Karpas-422 (cell line): ENCODE data around the gene CTBP2. TPM values are rescaled to one million over a fixed set of nuclear protein-coding genes. Genes with fewer than 3 reads are reported as not detected.

Source experiments
- DNase-seq: peaks from one replicate; pipeline ENCODE4 v3.0.0-alpha.2; 2015
- H2AFZ ChIP-seq: fragments of 200-600 bp; sonication (generic); 2 replicates; pipeline ENCODE4 v1.6.1; 2014; ENCODE audit warnings: antibody characterized with exemption, low read length, mixed read lengths
- H3K27ac ChIP-seq: fragments of 200-600 bp; sonication (generic); 2 replicates; pipeline ENCODE4 v1.5.1; 2014; ENCODE audit warnings: mild to moderate bottlenecking, low read length, moderate library complexity
- H3K27me3 ChIP-seq: fragments of 200-600 bp; sonication (generic); 2 replicates; pipeline ENCODE4 v1.6.1; 2014; ENCODE audit warnings: low read length, mixed read lengths
- H3K36me3 ChIP-seq: fragments of 200-600 bp; sonication (generic); 2 replicates; pipeline ENCODE4 v1.6.1; 2014; ENCODE audit warnings: low read length, mixed read lengths; ENCODE audit not compliant: insufficient read depth
- H3K4me1 ChIP-seq: fragments of 200-600 bp; sonication (generic); 2 replicates; pipeline ENCODE4 v1.6.1; 2014; ENCODE audit warnings: mild to moderate bottlenecking, low read length, mixed read lengths
- H3K4me2 ChIP-seq: fragments of 200-600 bp; sonication (generic); 2 replicates; pipeline ENCODE4 v1.6.1; 2014; ENCODE audit warnings: low read length, low read depth, mild to moderate bottlenecking; ENCODE audit not compliant: poor library complexity, severe bottlenecking
- H3K4me3 ChIP-seq: fragments of 200-600 bp; sonication (generic); 2 replicates; pipeline ENCODE4 v1.5.1; 2014; ENCODE audit warnings: mild to moderate bottlenecking, antibody characterized with exemption, low read length, mixed read lengths
- H3K79me2 ChIP-seq: fragments of 200-600 bp; sonication (generic); 2 replicates; pipeline ENCODE4 v1.6.1; 2014; ENCODE audit warnings: mild to moderate bottlenecking, low read length, mixed read lengths
- H3K9ac ChIP-seq: fragments of 200-600 bp; sonication (generic); 2 replicates; pipeline ENCODE4 v1.6.0; 2014; ENCODE audit warnings: low read length
- H3K9me2 ChIP-seq: fragments of 200-600 bp; sonication (generic), shearing (Covaris generic); replicated peaks from 2 replicates; pipeline ENCODE4 v1.6.0; 2014; ENCODE audit warnings: mild to moderate bottlenecking, low read length, moderate library complexity; ENCODE audit not compliant: insufficient read depth
- H3K9me3 ChIP-seq: fragments of 300-700, 200-600 bp; sonication (generic); 2 replicates; pipeline ENCODE4 v1.6.1; 2014; ENCODE audit warnings: low read length, mixed read lengths
- H4K20me1 ChIP-seq: fragments of 200-600 bp; sonication (generic); 2 replicates; pipeline ENCODE4 v1.6.1; 2014; ENCODE audit warnings: mild to moderate bottlenecking, antibody characterized with exemption, low read length, low read depth; ENCODE audit not compliant: insufficient read depth
- total RNA-seq: library from RNA; depleted of rRNA; stranded (reverse); fragments of >200 nt; shearing (Covaris generic); gene quantifications from 2 replicates; pipeline ENCODE4 v1.2.3, GENCODE V29; 2014; ENCODE audit warnings: low replicate concordance

Gene CTBP2
- total RNA-seq, 1 experiment from 2014 or later = 0.15 TPM

- no peaks in the 10 kb centered on the region for H3K36me3 ChIP-seq
- no peak overlapping the region for H2AFZ ChIP-seq
- H3K79me2 ChIP-seq = no peaks in the 10 kb centered on the region
- no peak for DNase-seq
- no peaks in the 10 kb centered on the region for H3K9me2 ChIP-seq
- H3K4me2 ChIP-seq = no peak overlapping the region
- H3K27ac ChIP-seq = no peak overlapping the region
- H3K4me1 ChIP-seq = no peaks in the 10 kb centered on the region
- no peak overlapping the region for H3K9ac ChIP-seq
- H3K27me3 ChIP-seq = no peaks in the 10 kb centered on the region
- H4K20me1 ChIP-seq = no peaks in the 10 kb centered on the region
- H3K9me3 ChIP-seq = no peaks in the 10 kb centered on the region
- H3K4me3 ChIP-seq = no peak overlapping the region
Measured at GRCh38 chr10:125125951-125126735, 34.2 kb downstream of the CTBP2 start.

GRCh38 chr10:125124907-125125306 lies 35.5 kb downstream of the CTBP2 start:
- H3K27me3 ChIP-seq = no peaks in the 10 kb centered on the region
- no peak overlapping the region for H2AFZ ChIP-seq
- H4K20me1 ChIP-seq = no peaks in the 10 kb centered on the region
- no peak overlapping the region for H3K27ac ChIP-seq
- no peaks in the 10 kb centered on the region for H3K9me3 ChIP-seq
- H3K9ac ChIP-seq = no peak overlapping the region
- DNase-seq = no peak
- no peaks in the 10 kb centered on the region for H3K36me3 ChIP-seq
- no peak overlapping the region for H3K4me2 ChIP-seq
- H3K79me2 ChIP-seq = no peaks in the 10 kb centered on the region
- H3K9me2 ChIP-seq = no peaks in the 10 kb centered on the region
- H3K4me3 ChIP-seq = no peak overlapping the region
- H3K4me1 ChIP-seq = no peaks in the 10 kb centered on the region

- no peaks in the 10 kb centered on the region for H3K36me3 ChIP-seq
- no peaks in the 10 kb centered on the region for H3K9me2 ChIP-seq
- H3K27me3 ChIP-seq = no peaks in the 10 kb centered on the region
- no peak overlapping the region for H3K4me2 ChIP-seq
- no peak overlapping the region for H3K4me3 ChIP-seq
- H3K4me1 ChIP-seq = no peaks in the 10 kb centered on the region
- H3K9me3 ChIP-seq = no peaks in the 10 kb centered on the region
- no peak overlapping the region for H3K27ac ChIP-seq
- no peak overlapping the region for H3K9ac ChIP-seq
- no peak overlapping the region for H2AFZ ChIP-seq
- no peaks in the 10 kb centered on the region for H3K79me2 ChIP-seq
- no peaks in the 10 kb centered on the region for H4K20me1 ChIP-seq
- DNase-seq = no peak
Measured at GRCh38 chr10:125124115-125124487, 36.3 kb downstream of the CTBP2 start.

GRCh38 chr10:125123476-125124114 lies 36.8 kb downstream of the CTBP2 start:
- no peaks in the 10 kb centered on the region for H3K27me3 ChIP-seq
- DNase-seq = no peak
- H3K4me1 ChIP-seq = no peaks in the 10 kb centered on the region
- no peaks in the 10 kb centered on the region for H4K20me1 ChIP-seq
- no peak overlapping the region for H3K4me2 ChIP-seq
- no peak overlapping the region for H2AFZ ChIP-seq
- H3K79me2 ChIP-seq = no peaks in the 10 kb centered on the region
- no peaks in the 10 kb centered on the region for H3K9me2 ChIP-seq
- H3K36me3 ChIP-seq = no peaks in the 10 kb centered on the region
- H3K9ac ChIP-seq = no peak overlapping the region
- no peak overlapping the region for H3K27ac ChIP-seq
- no peaks in the 10 kb centered on the region for H3K9me3 ChIP-seq
- H3K4me3 ChIP-seq = no peak overlapping the region

- H3K9me2 ChIP-seq = no peaks in the 10 kb centered on the region
- H3K9me3 ChIP-seq = no peaks in the 10 kb centered on the region
- H3K79me2 ChIP-seq = no peaks in the 10 kb centered on the region
- H2AFZ ChIP-seq = no peak overlapping the region
- H4K20me1 ChIP-seq = no peaks in the 10 kb centered on the region
- no peak for DNase-seq
- H3K4me1 ChIP-seq = no peaks in the 10 kb centered on the region
- H3K27ac ChIP-seq = no peak overlapping the region
- H3K4me3 ChIP-seq = no peak overlapping the region
- H3K9ac ChIP-seq = no peak overlapping the region
- no peaks in the 10 kb centered on the region for H3K36me3 ChIP-seq
- H3K27me3 ChIP-seq = no peaks in the 10 kb centered on the region
- H3K4me2 ChIP-seq = no peak overlapping the region
Measured at GRCh38 chr10:125122566-125122965, 37.8 kb downstream of the CTBP2 start.

GRCh38 chr10:125121003-125121402 lies 39.4 kb downstream of the CTBP2 start:
- Histone ChIP-seq H3K27me3 (no peaks in the 10 kb centered on the region), H3K4me3 (no peak overlapping the region), H4K20me1 (no peaks in the 10 kb centered on the region), H3K36me3 (no peaks in the 10 kb centered on the region), H2AFZ (no peak overlapping the region), H3K4me1 (no peaks in the 10 kb centered on the region), H3K9me3 (no peaks in the 10 kb centered on the region), H3K27ac (no peak overlapping the region), H3K9ac (no peak overlapping the region), H3K4me2 (no peak overlapping the region), H3K9me2 (no peaks in the 10 kb centered on the region), H3K79me2 (no peaks in the 10 kb centered on the region)
- DNase-seq = no peak

GRCh38 chr10:125120053-125120710 lies 40.2 kb downstream of the CTBP2 start:
- H3K36me3 ChIP-seq = no peaks in the 10 kb centered on the region
- H3K4me2 ChIP-seq = no peak overlapping the region
- no peaks in the 10 kb centered on the region for H3K79me2 ChIP-seq
- no peaks in the 10 kb centered on the region for H3K9me2 ChIP-seq
- H3K27ac ChIP-seq = no peak overlapping the region
- H3K4me1 ChIP-seq = no peaks in the 10 kb centered on the region
- no peaks in the 10 kb centered on the region for H4K20me1 ChIP-seq
- H3K9me3 ChIP-seq = no peaks in the 10 kb centered on the region
- no peaks in the 10 kb centered on the region for H3K27me3 ChIP-seq
- H3K9ac ChIP-seq = no peak overlapping the region
- H2AFZ ChIP-seq = no peak overlapping the region
- no peak overlapping the region for H3K4me3 ChIP-seq
- DNase-seq = no peak

GRCh38 chr10:125118701-125119100 lies 41.7 kb downstream of the CTBP2 start:
- DNase-seq = no peak
- Histone ChIP-seq H3K27me3 (no peaks in the 10 kb centered on the region), H3K9me3 (no peaks in the 10 kb centered on the region), H4K20me1 (no peaks in the 10 kb centered on the region), H3K79me2 (no peaks in the 10 kb centered on the region), H3K9me2 (no peaks in the 10 kb centered on the region), H2AFZ (no peak overlapping the region), H3K4me2 (no peak overlapping the region), H3K36me3 (no peaks in the 10 kb centered on the region), H3K4me3 (no peak overlapping the region), H3K27ac (no peak overlapping the region), H3K9ac (no peak overlapping the region), H3K4me1 (no peaks in the 10 kb centered on the region)
